HS-27A (cell line): Measurements from ENCODE around the gene SMCP.

Source experiments
- DNase-seq: peaks from one replicate; pipeline ENCODE4 v3.0.0-alpha.2; 2012; ENCODE audit warnings: low read depth, missing footprints

Gene SMCP, protein sequence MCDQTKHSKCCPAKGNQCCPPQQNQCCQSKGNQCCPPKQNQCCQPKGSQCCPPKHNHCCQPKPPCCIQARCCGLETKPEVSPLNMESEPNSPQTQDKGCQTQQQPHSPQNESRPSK

DNA sequence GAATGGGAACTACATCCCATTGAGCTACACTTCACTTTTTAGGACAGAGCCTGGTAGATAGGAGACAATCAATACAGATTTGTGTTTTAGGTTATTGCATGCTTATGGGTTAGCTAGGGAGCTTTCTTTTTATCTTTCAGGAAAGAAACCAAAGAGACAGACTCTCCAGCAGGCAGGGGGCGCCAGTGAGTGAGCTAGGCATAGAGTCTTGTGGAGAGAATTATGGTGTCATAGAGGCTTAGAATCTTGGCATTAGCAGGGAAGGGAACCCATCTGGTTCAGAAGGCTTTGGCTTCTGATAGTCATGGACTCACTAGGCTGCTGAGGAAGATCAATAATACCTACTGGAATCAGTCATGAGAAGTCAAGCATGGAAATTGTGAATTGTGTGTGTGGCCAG, at the start of gene SMCP:
TSS of gene SMCP (plus strand) at position 281 of the 400 bp plus-strand sequence. CDS start 6,101 bp downstream, outside the sequence.
- no peak for DNase-seq

DNA sequence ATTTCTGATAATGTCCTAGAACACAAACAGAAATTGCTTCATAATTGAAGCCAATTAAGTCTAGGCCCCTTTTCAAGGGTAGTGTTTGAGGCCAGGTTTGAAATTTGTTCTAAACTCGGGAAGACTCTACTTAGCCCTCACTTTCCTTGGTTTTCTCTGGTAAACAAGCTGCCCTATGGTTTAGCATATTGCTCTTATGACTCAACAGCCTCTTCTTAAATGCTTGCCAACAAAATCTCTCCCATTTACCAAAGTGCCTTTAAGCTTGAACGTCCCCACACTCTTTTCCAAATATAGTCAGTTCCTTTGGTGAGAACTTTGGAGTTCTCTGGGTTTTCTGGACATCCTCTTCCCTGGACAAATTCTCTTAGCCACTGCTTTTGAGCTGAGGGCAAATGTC, 41.3 kb upstream of the SMCP start:
- no peak for DNase-seq

DNA sequence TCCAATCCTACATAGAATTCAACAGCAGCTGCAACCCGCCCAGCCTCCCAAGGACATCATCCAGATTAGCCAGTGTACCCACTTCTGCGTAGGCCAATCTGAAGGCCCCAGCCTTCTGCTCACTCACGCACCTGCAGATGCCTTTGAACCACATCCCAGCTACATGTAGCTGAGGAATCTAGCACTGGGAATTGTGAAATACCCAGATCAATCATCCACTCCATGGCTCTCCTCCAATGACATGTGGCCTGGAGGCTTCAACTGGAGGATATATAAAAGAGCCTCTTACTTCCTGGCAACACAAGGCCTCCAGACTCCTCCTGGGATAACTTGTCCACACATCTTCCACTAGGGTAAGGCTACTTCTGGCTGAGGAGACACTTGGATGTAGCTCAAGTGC, 35.6 kb upstream of the SMCP start, which contains the start of gene LCE6A:
TSS of gene LCE6A (plus strand) at position 301 of the 400 bp plus-strand sequence. CDS start 665 bp downstream, outside the sequence.
- no peak for DNase-seq

DNA sequence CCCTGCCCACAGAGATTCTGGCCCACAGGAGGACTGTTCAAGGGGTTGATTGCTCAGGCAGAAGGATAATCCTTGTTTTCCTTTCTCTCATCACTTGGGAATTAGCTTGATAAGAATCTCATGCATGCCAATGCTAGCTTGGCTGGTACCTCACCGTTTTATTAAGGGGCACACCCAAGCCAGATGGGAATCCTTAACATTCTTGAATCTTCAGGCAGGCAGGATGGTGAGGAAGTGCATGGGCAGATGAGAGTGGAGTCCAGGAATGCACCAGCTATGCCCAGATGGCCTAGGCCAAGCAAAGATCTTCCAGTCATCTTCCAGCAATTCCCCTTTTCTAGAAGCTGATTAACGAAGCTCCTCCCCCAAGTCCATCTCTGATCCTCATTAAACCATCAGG, 22.5 kb upstream of the SMCP start:
- DNase-seq: peak; percentile 97

DNA sequence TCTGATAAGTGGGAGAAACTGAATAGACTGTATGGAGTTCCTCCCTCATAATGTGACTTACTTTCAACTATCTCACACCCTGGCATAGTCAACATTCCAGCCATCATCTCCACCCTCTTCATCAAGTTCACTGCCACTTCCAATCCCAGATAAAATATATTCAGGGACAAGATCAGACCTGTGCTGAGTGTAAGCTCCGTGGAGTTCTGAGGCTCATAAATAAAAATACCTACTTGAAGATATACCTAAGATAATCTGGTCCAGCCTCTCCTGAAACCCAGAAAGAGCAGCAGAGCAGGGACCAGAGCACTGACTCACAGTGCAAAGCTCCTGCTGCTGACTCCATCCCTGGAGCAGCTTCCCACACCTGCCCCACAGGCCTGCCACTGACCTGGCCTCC, 20.1 kb upstream of the SMCP start:
- no peak for DNase-seq

DNA sequence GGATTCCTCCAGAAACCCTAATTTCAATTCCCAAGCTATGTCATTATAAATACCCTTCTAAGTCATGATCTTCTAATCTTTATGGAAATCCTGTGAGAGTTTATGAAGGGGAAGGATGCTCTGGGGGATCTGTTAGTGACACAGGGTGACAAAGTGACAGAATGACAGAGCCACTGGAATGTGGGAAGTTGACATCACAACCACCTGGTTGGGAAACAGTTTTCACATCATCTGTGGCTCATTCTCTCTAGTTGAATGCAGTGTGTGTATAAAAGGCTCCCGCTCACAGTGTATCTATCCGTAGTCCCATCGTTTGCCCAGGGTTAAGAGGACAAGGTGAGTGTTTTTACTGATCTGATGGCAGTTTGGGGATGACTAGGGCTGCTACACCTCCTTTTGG, 18.4 kb upstream of the SMCP start, which contains the start of gene LCE7A:
TSS of gene LCE7A (plus strand) at position 301 of the 400 bp plus-strand sequence. CDS start 702 bp downstream, outside the sequence.
- no peak for DNase-seq

DNA sequence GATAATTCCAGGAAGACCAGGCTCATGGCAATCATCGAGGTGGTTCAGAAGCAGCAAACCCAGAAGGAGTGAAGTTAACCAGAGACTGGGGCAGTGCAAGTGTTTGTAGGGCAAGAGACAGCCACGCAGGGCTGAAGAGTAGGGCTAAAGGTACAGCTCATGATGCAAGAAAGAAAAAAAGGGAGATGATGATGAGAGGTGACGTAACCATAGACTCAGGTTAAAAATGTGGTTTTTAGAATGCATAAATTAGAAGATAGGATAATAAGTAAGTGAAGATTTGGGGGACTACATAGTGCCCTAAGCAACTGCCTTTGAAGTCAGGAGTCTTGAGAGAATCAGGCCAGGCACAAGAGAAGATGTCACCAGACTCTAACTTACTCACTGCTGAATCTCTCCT, 18.0 kb upstream of the SMCP start:
- no peak for DNase-seq

DNA sequence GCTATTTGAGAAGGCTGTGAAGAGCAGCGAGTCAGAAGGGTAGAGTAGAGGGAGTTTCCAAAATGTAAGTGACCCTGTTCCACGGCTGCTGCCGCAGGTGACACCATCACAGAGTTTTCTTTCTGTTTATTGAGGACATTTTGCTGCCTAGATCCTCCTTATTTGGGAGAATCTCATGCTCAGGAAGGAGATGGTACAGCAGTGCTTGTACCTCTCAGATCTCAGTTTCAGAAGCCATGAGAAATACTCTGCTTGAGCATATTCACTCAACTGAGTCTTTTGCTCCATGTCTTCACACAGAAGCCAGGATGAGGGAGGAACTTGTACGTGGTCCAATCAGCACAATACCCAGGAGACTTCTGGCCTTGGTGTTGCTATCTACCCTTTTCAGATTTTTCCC, 16.7 kb upstream of the SMCP start:
- DNase-seq: no peak

DNA sequence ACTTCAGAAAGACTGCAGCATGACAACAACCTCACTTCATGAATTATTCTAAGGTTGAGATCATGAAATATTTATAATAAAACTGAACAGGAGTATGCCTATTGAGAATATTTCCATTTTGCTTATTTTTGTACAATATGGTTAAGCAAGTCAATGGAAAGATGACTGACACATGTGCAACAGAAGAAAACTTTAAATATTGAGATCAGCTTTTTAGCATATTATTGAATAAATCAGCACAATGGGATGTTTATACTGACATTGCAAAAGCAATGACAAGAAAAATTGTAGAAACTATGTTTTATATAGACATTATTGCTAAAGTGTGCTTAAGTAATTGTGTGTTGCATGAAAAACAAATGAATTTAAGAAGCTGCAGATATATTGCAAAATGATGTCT, 13.7 kb upstream of the SMCP start:
- DNase-seq: no peak

DNA sequence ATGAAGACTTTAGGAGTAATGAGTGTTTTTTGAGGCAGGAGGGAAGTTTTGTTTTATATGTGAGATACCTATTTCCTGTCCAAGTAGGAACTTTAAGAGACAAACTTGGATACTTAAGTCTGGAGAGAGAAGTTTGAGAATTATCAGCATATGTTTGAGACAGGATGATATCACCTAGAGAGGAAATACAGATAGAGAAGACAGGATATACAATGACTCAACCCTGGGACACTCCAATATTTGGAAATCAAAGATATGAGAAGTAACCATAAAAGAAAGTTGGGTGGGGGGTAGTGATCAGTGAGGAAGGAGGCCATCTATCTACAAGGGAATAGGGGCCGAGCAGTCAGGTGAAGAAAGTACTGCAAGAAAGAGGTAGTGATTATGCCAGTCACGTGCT, 11.8 kb upstream of the SMCP start:
- DNase-seq: no peak

DNA sequence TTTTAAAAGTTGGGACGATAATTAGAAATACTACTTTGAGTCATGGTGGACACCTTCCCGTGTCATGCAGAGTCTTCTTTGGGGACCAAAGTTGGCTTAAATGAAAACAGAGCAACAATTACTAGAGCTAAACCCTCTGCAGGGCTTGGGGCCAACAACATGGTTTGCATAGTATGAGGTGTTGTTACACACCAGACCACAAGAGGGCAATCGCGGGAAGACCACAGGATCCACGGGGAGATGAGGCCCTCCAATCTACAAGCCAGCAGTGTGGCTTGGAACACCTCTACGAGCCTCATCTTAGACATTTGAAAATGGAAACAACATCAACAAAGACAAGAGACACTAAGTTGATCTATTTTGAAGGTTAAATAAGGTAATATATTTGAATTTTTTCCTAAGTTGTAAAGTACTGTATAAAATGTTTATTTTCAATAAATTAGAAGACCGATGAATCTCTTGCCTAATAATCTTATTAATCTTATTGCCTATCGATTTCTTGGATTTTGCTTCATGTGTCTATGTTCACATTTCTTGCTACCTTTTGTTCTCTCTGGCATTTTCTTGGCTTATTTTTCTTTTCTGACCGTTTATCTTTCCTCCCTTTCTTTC, 8.2 kb upstream of the SMCP start:
- no peak for DNase-seq

DNA sequence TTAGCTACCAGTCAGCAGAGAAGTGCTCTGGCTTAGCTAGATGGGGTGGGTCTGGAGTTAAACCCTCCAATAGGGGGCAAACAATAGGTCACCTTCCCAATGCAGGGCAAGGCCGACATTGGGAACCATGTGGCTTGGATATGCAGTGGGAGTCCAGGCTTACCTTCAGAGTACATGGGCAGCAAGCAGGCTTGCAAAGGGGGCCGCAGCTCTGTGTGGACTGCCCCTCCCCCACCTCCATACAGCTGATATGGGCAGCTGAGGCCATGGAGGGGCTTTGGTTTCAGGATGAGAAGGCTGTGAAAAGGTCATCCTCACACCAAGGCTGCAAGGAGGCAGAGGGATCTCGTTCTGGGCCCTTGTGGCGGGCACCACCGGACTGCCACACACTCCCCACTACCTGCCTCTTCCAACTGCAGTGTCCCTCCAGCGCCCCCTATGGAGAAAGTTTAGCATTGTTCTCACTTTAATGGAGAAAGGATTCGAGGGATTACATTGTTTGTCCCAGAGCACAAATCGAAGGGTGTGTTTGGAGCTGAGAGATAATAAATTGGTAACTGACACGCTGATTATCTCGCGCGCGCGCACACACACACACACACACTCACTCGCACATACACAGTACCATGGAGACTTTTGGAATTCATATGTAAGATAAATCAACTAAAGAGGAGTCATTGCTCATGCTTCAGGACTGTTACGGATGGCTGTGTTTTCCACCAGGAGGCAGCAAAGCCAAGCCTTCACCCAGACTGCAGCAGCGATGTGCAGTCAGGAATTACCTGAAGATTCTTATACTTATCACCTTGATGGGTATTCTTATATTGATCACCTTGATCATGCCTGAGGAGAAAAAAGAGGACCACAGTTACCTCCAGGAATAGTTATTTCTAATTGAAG, 7.0 kb upstream of the SMCP start:
- no peak for DNase-seq

DNA sequence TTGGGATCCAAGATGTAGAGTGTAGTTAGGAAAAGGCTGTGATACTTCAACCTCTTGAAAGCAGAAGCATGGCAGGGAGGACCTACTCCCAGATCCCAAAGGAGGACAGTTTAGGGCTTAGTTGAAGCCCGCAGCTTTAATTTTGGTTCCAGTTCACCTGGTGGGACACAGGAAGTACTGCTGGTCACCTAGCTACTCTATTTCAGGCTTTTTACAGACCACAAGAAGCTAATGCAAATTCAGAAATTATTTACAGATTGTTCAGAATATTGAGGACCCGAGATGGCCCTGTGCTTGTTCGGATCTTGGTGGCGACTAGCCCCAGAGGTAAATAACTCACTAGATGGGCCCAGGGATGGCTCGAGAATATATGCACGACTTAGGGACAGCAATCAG, 6.4 kb upstream of the SMCP start:
- no peak for DNase-seq

DNA sequence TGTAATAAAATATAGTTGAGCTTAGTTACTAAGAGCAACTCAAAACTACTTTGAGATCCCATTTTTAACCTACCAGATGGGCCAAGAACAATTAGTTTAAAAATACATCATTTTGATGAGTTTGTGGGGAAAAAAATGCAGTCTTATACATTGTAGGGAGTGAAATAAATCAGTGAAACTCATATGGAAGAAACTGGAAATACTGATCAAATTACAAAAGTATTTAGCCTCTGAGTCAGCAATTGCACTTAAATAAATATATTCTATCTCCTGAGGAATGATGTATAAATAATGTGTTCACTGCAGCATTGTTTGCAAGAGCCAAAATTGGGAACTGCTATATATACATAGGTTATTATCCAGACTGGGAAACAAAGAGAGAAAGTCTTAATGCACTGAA, 4.6 kb upstream of the SMCP start:
- no peak for DNase-seq

DNA sequence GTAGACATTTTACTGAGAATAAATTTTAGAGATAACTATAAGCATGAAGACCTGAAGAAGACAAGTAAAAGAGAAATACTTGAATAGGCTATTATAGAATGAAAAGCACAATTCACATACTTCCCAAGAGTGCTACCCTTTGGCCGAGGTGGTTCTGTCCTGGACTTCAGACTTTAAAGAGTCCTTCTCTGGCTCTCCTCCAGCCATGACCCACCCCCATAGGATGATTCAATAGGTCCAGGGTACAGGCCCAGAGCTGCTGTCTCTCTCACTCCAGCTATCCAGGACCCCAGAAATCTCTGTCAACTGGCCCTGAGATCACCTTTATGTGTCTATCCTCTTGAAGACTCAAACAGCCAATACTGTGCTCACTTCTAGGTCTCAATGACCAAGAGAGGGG, 1.3 kb upstream of the SMCP start:
- DNase-seq: no peak

DNA sequence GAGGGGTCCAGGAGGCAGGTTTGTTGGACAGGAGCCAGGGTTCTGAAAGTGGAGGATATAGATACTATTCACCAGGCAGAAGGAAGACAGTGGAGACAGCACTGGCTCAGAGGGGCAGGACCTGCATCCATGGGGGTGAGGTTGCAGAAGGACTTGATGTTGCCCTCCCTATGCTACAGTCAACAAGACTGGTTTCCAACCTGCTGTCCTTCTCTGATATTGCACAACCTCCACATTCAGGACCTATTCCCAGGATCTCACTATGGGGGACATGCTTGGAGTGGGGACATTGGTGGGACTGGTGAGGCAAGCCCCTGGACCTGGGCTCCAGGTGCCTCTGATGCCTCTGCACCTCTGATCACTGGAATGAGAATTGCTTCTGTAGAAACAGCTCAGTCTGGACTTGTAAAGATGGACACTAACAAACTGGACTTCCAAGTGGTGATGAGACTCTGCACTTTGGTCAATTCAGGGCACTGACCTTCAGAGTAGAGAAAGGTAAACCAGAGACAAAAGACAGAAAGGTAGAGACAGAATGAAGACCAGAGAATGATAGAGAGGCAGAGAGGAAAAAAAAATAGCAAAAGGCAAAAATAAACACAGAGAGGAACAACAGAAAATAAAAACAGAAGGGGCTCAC, 1.6 kb downstream of the SMCP start:
- no peak for DNase-seq

DNA sequence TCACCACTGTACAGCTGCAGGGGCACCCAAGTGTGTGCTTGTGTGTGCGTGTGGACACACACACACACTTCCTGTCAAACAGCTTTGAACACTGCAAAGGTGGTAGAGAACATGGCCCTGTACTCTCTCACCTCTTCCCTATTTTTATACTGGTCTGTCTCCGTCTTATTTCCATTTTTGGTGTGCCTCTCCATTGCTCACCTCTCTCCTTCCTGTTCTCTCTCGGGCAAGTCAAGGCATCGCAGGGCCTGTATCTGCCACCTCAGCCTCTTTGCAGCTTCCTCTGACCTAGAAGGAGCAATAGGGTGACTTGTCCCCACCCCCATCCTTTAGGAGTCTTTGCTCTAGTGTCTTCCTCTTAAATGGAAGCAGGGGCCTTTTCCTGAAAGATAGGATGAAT, 2.2 kb downstream of the SMCP start:
- no peak for DNase-seq

DNA sequence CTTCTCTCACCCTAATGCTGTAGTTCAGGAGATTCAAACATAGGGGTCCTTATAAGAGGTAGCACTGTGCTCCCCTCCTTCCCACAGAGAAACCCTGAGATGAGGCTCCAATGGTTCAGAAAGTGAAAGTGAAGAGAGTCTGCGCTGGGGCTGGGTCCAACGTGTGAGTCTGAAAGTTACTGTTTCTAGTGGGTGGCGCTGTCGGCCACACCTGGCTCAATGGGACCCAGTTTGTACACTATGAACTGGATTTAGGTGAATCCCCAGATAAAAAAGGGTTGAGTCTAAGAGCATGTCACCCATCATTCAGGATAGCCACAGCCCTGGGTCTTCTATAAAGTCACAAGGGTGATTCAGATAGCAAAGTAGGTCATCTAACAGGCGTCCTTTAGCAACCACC, 2.8 kb downstream of the SMCP start:
- no peak for DNase-seq

DNA sequence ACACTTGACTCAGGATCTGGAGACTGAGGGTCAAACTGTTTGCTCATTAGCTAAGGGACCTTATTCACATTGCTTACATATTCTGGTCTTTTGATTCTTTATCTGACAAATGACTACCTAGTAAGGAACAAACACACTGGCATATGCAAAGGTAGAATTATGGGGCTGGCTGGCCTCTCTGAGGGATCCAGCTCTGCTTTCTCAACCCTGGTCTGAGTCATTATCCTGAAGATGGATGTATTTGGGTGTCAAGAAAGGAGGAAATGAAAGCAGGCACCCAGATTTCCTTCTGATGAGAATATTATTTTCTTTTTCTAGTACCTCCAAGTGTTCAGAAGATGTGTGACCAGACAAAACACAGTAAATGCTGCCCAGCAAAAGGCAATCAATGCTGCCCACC, 6.0 kb downstream of the SMCP start:
- no peak for DNase-seq

DNA sequence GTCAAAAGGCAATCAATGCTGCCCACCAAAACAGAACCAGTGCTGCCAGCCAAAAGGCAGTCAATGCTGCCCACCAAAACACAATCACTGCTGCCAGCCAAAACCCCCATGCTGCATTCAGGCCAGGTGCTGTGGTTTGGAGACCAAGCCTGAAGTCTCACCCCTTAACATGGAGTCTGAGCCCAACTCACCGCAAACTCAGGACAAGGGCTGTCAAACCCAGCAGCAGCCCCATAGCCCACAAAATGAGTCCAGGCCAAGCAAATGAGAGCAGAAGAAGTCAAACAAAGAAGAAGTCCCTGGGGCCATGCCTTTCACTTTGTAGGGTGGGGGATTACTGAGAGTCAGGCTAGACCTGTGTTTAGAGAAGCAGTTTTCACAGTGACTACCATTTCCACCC, 6.4 kb downstream of the SMCP start:
- no peak for DNase-seq

DNA sequence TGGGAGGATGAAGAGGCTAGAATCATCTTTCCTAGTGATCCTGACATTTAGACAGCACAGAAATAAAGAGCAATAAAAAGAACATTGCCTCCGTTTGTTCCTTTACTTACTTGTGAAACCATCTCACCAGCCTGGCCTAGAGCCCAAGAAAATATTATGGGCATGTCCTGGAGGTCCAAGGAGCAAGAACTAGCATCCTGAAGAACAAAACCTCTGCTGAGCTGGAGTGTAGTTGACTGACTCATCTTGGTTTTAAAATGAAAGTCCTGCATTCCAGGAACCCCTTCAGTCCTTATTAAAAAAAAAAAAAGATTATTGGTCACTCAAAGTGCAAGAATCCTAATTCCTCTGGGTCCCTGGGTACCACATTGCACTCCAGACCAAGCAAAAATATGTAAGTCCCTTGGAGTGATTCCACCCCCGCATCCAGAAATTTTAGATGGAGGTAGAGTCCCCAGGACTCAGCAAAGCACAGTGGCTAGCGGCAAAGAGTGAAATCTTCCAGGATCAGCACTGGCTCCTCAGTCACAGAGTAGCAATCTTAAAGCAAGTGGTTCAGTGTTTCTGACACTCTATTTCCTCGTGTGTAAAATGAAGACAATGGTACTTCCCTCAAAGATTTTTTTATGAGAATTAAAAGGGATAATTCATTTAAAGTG, 7.0 kb downstream of the SMCP start:
- peak; percentile 73 for DNase-seq

DNA sequence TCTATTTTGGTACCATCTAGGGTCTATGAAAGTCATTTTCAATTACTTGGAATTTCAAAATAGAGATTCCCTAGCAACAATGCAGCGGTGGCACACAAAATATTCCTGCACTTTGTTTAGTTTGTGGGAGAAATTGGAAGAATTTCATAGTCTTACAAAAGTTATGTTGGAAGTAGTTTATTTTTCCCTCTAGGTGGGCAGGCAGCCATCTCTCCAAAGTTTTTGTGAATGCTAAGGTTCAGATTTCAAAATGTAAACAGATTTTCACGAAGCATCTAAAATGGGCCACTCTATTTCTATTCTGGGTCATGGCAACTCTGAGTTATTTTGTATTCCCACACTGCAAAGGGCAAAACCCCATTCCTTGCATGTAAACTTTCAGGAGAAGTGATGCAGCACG, 8.0 kb downstream of the SMCP start:
- DNase-seq: no peak
